IMR-90 (cell line): ENCODE data around the gene C17orf100. TPM values are rescaled to one million over a fixed set of nuclear protein-coding genes. Genes with fewer than 3 reads are reported as not detected.

Experiments used
- ATAC-seq: fragments of 200-7000 bp; cut with Tn5 transposase; 2 replicates; pipeline ENCODE4 v1.9.1; 2020; ENCODE audit warnings: low read depth, mild to moderate bottlenecking, moderate library complexity
- BruUV-seq: library from RNA; stranded (reverse); fragments of 400-500 nt; replicated peaks from 2 replicates; lab custom pipeline; 2021; lab: Mats Ljungman, UMichigan
- CTCF ChIA-PET: fragments of 300-600 bp; formaldehyde crosslinking; extraction: SDS; loops from one replicate; lab custom pipeline; 2021; ENCODE audit warnings: antibody characterized with exemption; lab: Yijun Ruan, JAX
- POLR2A ChIA-PET: fragments of 300-600 bp; sonication (Branson Sonifier 250); formaldehyde crosslinking; loops from one replicate; lab custom pipeline; 2022; ENCODE audit warnings: antibody characterized with exemption; ENCODE audit not compliant: unreplicated experiment; lab: Charles Lee
- DNase-seq: peaks from one replicate; pipeline ENCODE4 v3.0.0; 2013
- H2AFZ ChIP-seq: replicated peaks from 2 replicates; pipeline ENCODE3; 2013; ENCODE audit warnings: low read length, mild to moderate bottlenecking; ENCODE audit not compliant: poor library complexity
- H2AK5ac ChIP-seq: 2 replicates; pipeline ENCODE4 v1.6.1; 2013; ENCODE audit warnings: low read depth, low read length, inconsistent platforms
- H2AK9ac ChIP-seq: replicated peaks from 2 replicates; pipeline ENCODE3; 2013; ENCODE audit warnings: mild to moderate bottlenecking, low read depth, low read length, moderate library complexity; ENCODE audit not compliant: poor library complexity
- H2BK120ac ChIP-seq: 2 replicates; pipeline ENCODE4 v1.6.1; 2013; ENCODE audit warnings: low read depth, low read length, inconsistent platforms
- H2BK15ac ChIP-seq: 3 replicates; pipeline ENCODE4 v1.6.1; 2013; ENCODE audit warnings: low read depth, low read length, inconsistent platforms
- H2BK20ac ChIP-seq: 2 replicates; pipeline ENCODE4 v1.6.1; 2013; ENCODE audit warnings: low read depth, mild to moderate bottlenecking, inconsistent platforms, low read length, moderate library complexity
- H2BK5ac ChIP-seq: 2 replicates; pipeline ENCODE4 v1.6.1; 2013; ENCODE audit warnings: mild to moderate bottlenecking, low read depth, low read length, inconsistent platforms; ENCODE audit not compliant: poor library complexity, severe bottlenecking
- H3K14ac ChIP-seq: replicated peaks from 2 replicates; pipeline ENCODE4 v1.6.1; 2013; ENCODE audit warnings: low read depth, low read length, inconsistent platforms
- H3K18ac ChIP-seq: 2 replicates; pipeline ENCODE4 v1.6.1; 2013; ENCODE audit warnings: low read depth, low read length, control low read depth
- H3K23ac ChIP-seq: 2 replicates; pipeline ENCODE4 v1.6.1; 2013; ENCODE audit warnings: low read depth, low read length, inconsistent platforms
- H3K27ac ChIP-seq: 2 replicates; pipeline ENCODE4 v1.5.1; 2013; ENCODE audit warnings: mild to moderate bottlenecking, control low read depth, low read length; ENCODE audit not compliant: insufficient read depth
- H3K27me3 ChIP-seq: 2 replicates; pipeline ENCODE4 v1.6.1; 2013; ENCODE audit warnings: low read length; ENCODE audit not compliant: control insufficient read depth, insufficient read depth
- H3K36me3 ChIP-seq: 2 replicates; pipeline ENCODE4 v1.6.1; 2013; ENCODE audit warnings: low read length, mixed read lengths; ENCODE audit not compliant: control insufficient read depth, insufficient read depth
- H3K4ac ChIP-seq: 2 replicates; pipeline ENCODE4 v1.6.1; 2013; ENCODE audit warnings: low read depth, low read length, inconsistent platforms
- H3K4me1 ChIP-seq: 2 replicates; pipeline ENCODE4 v1.6.1; 2013; ENCODE audit warnings: low read length, mixed read lengths; ENCODE audit not compliant: control insufficient read depth, insufficient read depth
- H3K4me2 ChIP-seq: 2 replicates; pipeline ENCODE4 v1.6.1; 2013; ENCODE audit warnings: low read depth, mild to moderate bottlenecking, control low read depth, low read length, moderate library complexity
- H3K4me3 ChIP-seq: 2 replicates; pipeline ENCODE4 v1.5.1; 2013; ENCODE audit warnings: low read depth, mild to moderate bottlenecking, control low read depth, low read length, moderate library complexity; ENCODE audit not compliant: insufficient read depth
- H3K56ac ChIP-seq: 2 replicates; pipeline ENCODE4 v1.6.1; 2013; ENCODE audit warnings: low read length, inconsistent platforms; ENCODE audit not compliant: insufficient read depth; ENCODE audit errors: extremely low read depth
- H3K79me1 ChIP-seq, 2 experiments: 2 replicates each; pipeline ENCODE4 v1.6.1; 2013; ENCODE audit warnings: low read length in 2 of 2, inconsistent platforms in 1 of 2, low read depth in 1 of 2
- H3K9ac ChIP-seq: 2 replicates; pipeline ENCODE4 v1.6.1; 2013; ENCODE audit warnings: low read depth, low read length, control low read depth
- H3K9me1 ChIP-seq: 2 replicates; pipeline ENCODE4 v1.6.1; 2013; ENCODE audit warnings: low read length, inconsistent platforms; ENCODE audit not compliant: insufficient read depth
- H3K9me3 ChIP-seq: 2 replicates; pipeline ENCODE4 v1.6.1; 2013; ENCODE audit warnings: low read length; ENCODE audit not compliant: control insufficient read depth, insufficient read depth
- H4K20me1 ChIP-seq: 2 replicates; pipeline ENCODE4 v1.6.1; 2013; ENCODE audit warnings: low read length, inconsistent platforms; ENCODE audit not compliant: insufficient read depth
- H4K5ac ChIP-seq: 2 replicates; pipeline ENCODE4 v1.6.1; 2013; ENCODE audit warnings: mild to moderate bottlenecking, low read depth, low read length, control low read depth
- H4K8ac ChIP-seq, 2 experiments: 2 replicates each; pipeline ENCODE4 v1.6.1; 2013; ENCODE audit warnings: low read depth in 2 of 2, low read length in 2 of 2, control low read depth in 1 of 2, inconsistent platforms in 1 of 2
- H4K91ac ChIP-seq: 2 replicates; pipeline ENCODE4 v1.6.1; 2013; ENCODE audit warnings: low read depth, low read length, inconsistent platforms; ENCODE audit not compliant: insufficient read depth
- BHLHE40 ChIP-seq: fragments of 150-350 bp; IDR thresholded peaks from 2 replicates; pipeline ENCODE4 v1.6.1; 2016; ENCODE audit warnings: mild to moderate bottlenecking, low read depth, low read length
- CEBPB ChIP-seq: IDR thresholded peaks from 2 replicates; pipeline ENCODE4 v1.6.1; 2012; ENCODE audit warnings: low read depth, low read length, improper control_type of control experiment
- CHD1 ChIP-seq: IDR thresholded peaks from 2 replicates; pipeline ENCODE4 v1.6.1; 2012; ENCODE audit warnings: low read depth, low read length, improper control_type of control experiment
- FOS ChIP-seq: fragments of 150-350 bp; IDR thresholded peaks from 2 replicates; pipeline ENCODE4 v1.6.1; 2016; ENCODE audit warnings: low read depth, low read length
- MAFK ChIP-seq: IDR thresholded peaks from 2 replicates; pipeline ENCODE4 v1.6.1; 2012; ENCODE audit warnings: low read depth, low read length, improper control_type of control experiment
- MAZ ChIP-seq: IDR thresholded peaks from 2 replicates; pipeline ENCODE4 v1.6.1; 2012; ENCODE audit warnings: low read depth, mild to moderate bottlenecking, low read length, improper control_type of control experiment, moderate library complexity, borderline replicate concordance
- MXI1 ChIP-seq: IDR thresholded peaks from 2 replicates; pipeline ENCODE4 v1.6.1; 2012; ENCODE audit warnings: low read depth, mild to moderate bottlenecking, low read length, moderate library complexity, borderline replicate concordance
- NFE2L2 ChIP-seq: fragments of 150-350 bp; IDR thresholded peaks from 2 replicates; pipeline ENCODE4 v1.6.1; 2016; ENCODE audit warnings: low read depth, mild to moderate bottlenecking, low read length
- POLR2A ChIP-seq: IDR thresholded peaks from 2 replicates; pipeline ENCODE4 v1.6.1; 2012; ENCODE audit warnings: mild to moderate bottlenecking, low read depth, low read length
- RAD21 ChIP-seq: IDR thresholded peaks from 2 replicates; pipeline ENCODE4 v1.6.1; 2012; ENCODE audit warnings: low read length, improper control_type of control experiment
- RCOR1 ChIP-seq: IDR thresholded peaks from 2 replicates; pipeline ENCODE4 v1.6.1; 2012; ENCODE audit warnings: mild to moderate bottlenecking, low read length, improper control_type of control experiment; ENCODE audit not compliant: insufficient replicate concordance
- RFX5 ChIP-seq: IDR thresholded peaks from 2 replicates; pipeline ENCODE4 v1.8.0; 2012; ENCODE audit warnings: low read depth, mild to moderate bottlenecking, low read length, moderate library complexity
- SMC3 ChIP-seq: fragments of 150-350 bp; IDR thresholded peaks from 2 replicates; pipeline ENCODE4 v1.6.1; 2016; ENCODE audit warnings: low read depth, mild to moderate bottlenecking, antibody characterized with exemption, low read length, moderate library complexity
- WGBS, 2 experiments: methylation state at CpG; one replicate each; pipeline versions ENCODE4 v1.1.5 to v1.1.7; 2013; ENCODE audit warnings: missing lambda C conversion rate in 2 of 2; ENCODE audit not compliant: insufficient read length in 1 of 2; ENCODE audit errors: extremely low coverage in 2 of 2; 5-methylcytosine and 5-hydroxymethylcytosine counted together
- dilution Hi-C: fragments of 300-500 bp; cut with HindIII; formaldehyde crosslinking; loops from one replicate; pipeline ENCODE4 v1.14.3; 2018; ENCODE audit warnings: low sequenced_read_pairs; ENCODE audit not compliant: unreplicated experiment
- in situ Hi-C: fragments of 300-500 bp; cut with MboI; formaldehyde crosslinking; loops from 3 replicates; pipeline ENCODE4 v1.14.3; 2019; ENCODE audit warnings: low sequenced_read_pairs, inconsistent platforms, mixed read lengths
- intact Hi-C: fragments of 100-400 bp; cut with micrococcal nuclease; formaldehyde crosslinking; loops from 2 replicates; pipeline ENCODE4 v1.10.0; 2022
- polyA plus RNA-seq, 3 experiments: library from polyadenylated mRNA; depleted of rRNA; stranded (reverse); fragments of >200 nt; gene quantifications; 2 replicates each; pipeline ENCODE4 v1.2.3, GENCODE V29; 2012; ENCODE audit warnings: low replicate concordance in 1 of 3
- total RNA-seq: library from RNA; depleted of rRNA; stranded (reverse); fragments of >200 nt; gene quantifications from 2 replicates; pipeline ENCODE4 v1.2.3, GENCODE V29; 2012
- TF ChIP-seq, protein P1 (sequence below): conservative IDR thresholded peaks from 2 replicates; pipeline ENCODE4 v1.5.1; 2012; ENCODE audit warnings: mild to moderate bottlenecking, low read depth, low read length, improper control_type of control experiment
- TF ChIP-seq, protein P2 (sequence below): fragments of 150-350 bp; IDR thresholded peaks from 2 replicates; pipeline ENCODE4 v1.6.1; 2016; ENCODE audit warnings: low read depth, mild to moderate bottlenecking, low read length, moderate library complexity, borderline replicate concordance
- TF ChIP-seq, protein P3 (sequence below): fragments of 150-350 bp; IDR thresholded peaks from 2 replicates; pipeline ENCODE4 v1.6.1; 2017; ENCODE audit warnings: mild to moderate bottlenecking, antibody characterized with exemption, low read length, low read depth

The C17orf100 gene
- total and polyA plus RNA-seq, 2 of the 4 experiments (the other 2 are of a cell fraction): 0.18 to 1.8 TPM

DNA sequence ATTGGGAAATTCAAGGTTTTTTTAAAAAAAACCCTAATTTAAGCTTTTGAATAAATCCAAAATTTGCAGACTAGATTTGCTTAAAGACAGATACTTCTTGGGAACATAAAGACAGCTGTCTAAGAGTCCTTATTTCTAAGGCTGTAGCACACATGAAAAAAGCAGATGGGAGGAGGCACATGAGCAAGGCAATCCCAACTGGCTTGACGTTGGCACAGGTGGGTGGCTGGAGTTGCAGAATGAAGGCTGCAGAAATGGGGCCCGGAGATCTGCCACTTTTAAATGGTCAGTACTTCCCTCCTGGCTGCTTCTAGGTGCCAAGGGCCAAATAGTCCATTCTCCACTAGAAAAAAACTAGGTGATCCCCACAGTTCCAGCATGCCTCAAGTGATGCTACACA lies 15.5 kb upstream of the C17orf100 start:
- DNase-seq: no peak
- ATAC-seq: no peak
- Histone ChIP-seq H3K23ac (no peak overlapping the region), H3K18ac (no peak overlapping the region), H3K36me3 (peaks cover 14% of the 10 kb centered on the region), H3K9me3 (no peaks in the 10 kb centered on the region), H2BK5ac (no peak overlapping the region), H3K14ac (no peak overlapping the region), H3K4me1 (peaks cover 7% of the 10 kb centered on the region; the same call in 1 of the 2 replicates), H2AFZ (no peak overlapping the region), H3K9ac (no peak overlapping the region), H3K4me3 (no peak overlapping the region), H4K5ac (no peak overlapping the region), H2AK9ac (no peak overlapping the region), H3K79me1 (peaks cover 9 to 64% of the 10 kb centered on the region in 2 experiments), H2AK5ac (no peak overlapping the region), H2BK20ac (no peak overlapping the region), H4K20me1 (no peaks in the 10 kb centered on the region; the same call in 1 of the 2 replicates), H4K8ac (no peak overlapping the region), H2BK15ac (no peak overlapping the region), H3K27me3 (no peaks in the 10 kb centered on the region), H3K4me2 (no peak overlapping the region), H3K27ac (no peak overlapping the region), H2BK120ac (no peak overlapping the region), H3K9me1 (0 out of 2 replicates have a peak, but pooled peaks cover 5% of the 10 kb centered on the region), H4K91ac (no peak overlapping the region), H3K56ac (no peak overlapping the region), H3K4ac (no peak overlapping the region)
- dilution Hi-C loops (no loop called here), in situ Hi-C loops (no loop called here), intact Hi-C loops (no loop called here)
- ChIA-PET CTCF (no interaction called here), POLR2A (no interaction called here)
- no peak for TF ChIP-seq BHLHE40
- TF ChIP-seq CHD1: no peak
- TF ChIP-seq RFX5: no peak
- TF ChIP-seq, protein P1, sequence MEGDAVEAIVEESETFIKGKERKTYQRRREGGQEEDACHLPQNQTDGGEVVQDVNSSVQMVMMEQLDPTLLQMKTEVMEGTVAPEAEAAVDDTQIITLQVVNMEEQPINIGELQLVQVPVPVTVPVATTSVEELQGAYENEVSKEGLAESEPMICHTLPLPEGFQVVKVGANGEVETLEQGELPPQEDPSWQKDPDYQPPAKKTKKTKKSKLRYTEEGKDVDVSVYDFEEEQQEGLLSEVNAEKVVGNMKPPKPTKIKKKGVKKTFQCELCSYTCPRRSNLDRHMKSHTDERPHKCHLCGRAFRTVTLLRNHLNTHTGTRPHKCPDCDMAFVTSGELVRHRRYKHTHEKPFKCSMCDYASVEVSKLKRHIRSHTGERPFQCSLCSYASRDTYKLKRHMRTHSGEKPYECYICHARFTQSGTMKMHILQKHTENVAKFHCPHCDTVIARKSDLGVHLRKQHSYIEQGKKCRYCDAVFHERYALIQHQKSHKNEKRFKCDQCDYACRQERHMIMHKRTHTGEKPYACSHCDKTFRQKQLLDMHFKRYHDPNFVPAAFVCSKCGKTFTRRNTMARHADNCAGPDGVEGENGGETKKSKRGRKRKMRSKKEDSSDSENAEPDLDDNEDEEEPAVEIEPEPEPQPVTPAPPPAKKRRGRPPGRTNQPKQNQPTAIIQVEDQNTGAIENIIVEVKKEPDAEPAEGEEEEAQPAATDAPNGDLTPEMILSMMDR: no peak
- TF ChIP-seq, protein P2, sequence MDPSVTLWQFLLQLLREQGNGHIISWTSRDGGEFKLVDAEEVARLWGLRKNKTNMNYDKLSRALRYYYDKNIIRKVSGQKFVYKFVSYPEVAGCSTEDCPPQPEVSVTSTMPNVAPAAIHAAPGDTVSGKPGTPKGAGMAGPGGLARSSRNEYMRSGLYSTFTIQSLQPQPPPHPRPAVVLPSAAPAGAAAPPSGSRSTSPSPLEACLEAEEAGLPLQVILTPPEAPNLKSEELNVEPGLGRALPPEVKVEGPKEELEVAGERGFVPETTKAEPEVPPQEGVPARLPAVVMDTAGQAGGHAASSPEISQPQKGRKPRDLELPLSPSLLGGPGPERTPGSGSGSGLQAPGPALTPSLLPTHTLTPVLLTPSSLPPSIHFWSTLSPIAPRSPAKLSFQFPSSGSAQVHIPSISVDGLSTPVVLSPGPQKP: no peak
- TF ChIP-seq NFE2L2: no peak
- no peak for TF ChIP-seq POLR2A
- TF ChIP-seq MAFK: no peak
- no peak for TF ChIP-seq CEBPB
- TF ChIP-seq RAD21: no peak
- TF ChIP-seq, protein P3, sequence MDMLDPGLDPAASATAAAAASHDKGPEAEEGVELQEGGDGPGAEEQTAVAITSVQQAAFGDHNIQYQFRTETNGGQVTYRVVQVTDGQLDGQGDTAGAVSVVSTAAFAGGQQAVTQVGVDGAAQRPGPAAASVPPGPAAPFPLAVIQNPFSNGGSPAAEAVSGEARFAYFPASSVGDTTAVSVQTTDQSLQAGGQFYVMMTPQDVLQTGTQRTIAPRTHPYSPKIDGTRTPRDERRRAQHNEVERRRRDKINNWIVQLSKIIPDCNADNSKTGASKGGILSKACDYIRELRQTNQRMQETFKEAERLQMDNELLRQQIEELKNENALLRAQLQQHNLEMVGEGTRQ: no peak
- TF ChIP-seq SMC3: no peak
- no peak for TF ChIP-seq RCOR1
- no peak for TF ChIP-seq MXI1
- no peak for TF ChIP-seq FOS
- no peak for TF ChIP-seq MAZ
- no TSS peak for BruUV-seq
- WGBS, 2 experiments: no CpG with 5 or more reads among the region's 2 CpGs
